Measurements from ENCODE around the gene SUCO. TPM values are rescaled to one million over a fixed set of nuclear protein-coding genes. Genes with fewer than 3 reads are reported as not detected.

Gene SUCO
- total RNA-seq, 2 donors from 2014 or later = 24.6 to 26.7 TPM

GRCh38 chr1:172561252-172561651 is 28.3 kb downstream of the SUCO start:
- Histone ChIP-seq H3K9me3 (no peaks in the 10 kb centered on the region), H3K4me1 (no peaks in the 10 kb centered on the region), H3K9ac (ENCODE audit: low read depth in 2 of 2, low read length in 2 of 2) (no peak overlapping the region), H3K27me3 (no peaks in the 10 kb centered on the region), H3K4me3 (no peak overlapping the region), H3K36me3 (no peaks in the 10 kb centered on the region), H3K27ac (no peak overlapping the region)
- TF ChIP-seq CTCF (IDR thresholded peaks at IDR 0.05) = no peak
- intact Hi-C loops (cut with DNase I) = no loop called here
- DNase-seq = no peak

DNA sequence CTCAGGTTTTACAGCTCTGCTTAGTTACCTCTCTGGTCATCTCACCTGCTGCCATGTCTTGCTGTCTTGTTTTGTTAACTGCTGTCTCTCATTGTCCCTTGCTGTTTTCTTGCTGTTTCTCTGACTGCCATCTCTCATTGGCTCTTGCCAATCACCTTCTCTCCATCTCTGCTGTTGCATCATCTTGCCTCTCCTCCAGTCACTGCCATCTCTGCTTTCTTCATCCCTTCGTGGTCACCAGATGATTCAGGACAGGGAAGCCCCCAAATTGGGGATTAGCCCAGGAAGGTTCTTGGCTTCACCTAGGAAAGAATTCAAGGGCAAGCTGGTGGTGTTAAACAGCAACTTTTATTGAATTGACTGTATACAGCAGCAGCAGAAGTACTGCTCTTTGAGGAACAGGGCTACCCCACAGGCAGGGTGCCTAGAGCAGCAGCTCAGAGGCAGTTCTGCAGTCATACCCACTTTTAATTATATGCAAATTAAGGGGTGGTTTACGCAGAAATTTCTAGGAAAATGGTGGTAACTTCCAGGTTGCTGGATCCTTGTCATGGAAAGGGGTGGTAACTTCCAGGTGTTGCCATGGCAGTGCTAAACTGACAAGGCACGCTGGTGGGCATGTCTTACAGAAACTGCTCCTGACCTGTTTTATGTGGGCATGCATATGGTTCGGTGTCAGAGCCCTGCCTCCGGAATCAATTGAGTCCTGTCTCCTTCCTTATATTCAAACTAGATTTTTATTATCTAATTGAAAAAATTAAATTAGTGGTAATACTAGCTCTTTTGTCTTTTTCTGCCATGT is 33.4 kb downstream of the SUCO start:
- H3K36me3 ChIP-seq = no peaks in the 10 kb centered on the region
- H3K4me1 ChIP-seq = no peaks in the 10 kb centered on the region
- H3K27me3 ChIP-seq = no peaks in the 10 kb centered on the region
- H3K9ac ChIP-seq (ENCODE audit: low read depth in 2 of 2, low read length in 2 of 2) = no peak overlapping the region
- H3K9me3 ChIP-seq = no peaks in the 10 kb centered on the region
- no peak overlapping the region for H3K27ac ChIP-seq
- H3K4me3 ChIP-seq = no peak overlapping the region
- DNase-seq = no peak
- intact Hi-C loops (cut with DNase I) = no loop called here
- no peak for TF ChIP-seq CTCF (IDR thresholded peaks at IDR 0.05)

GRCh38 chr1:172567720-172568119 is 34.8 kb downstream of the SUCO start:
- H3K36me3 ChIP-seq = no peaks in the 10 kb centered on the region
- H3K9me3 ChIP-seq = no peaks in the 10 kb centered on the region
- intact Hi-C loops (cut with DNase I) = no loop called here
- H3K27ac ChIP-seq = no peak overlapping the region
- H3K9ac ChIP-seq (ENCODE audit: low read depth in 2 of 2, low read length in 2 of 2) = no peak overlapping the region
- H3K27me3 ChIP-seq = no peaks in the 10 kb centered on the region
- no peak for TF ChIP-seq CTCF (IDR thresholded peaks at IDR 0.05)
- H3K4me1 ChIP-seq = no peaks in the 10 kb centered on the region
- no peak overlapping the region for H3K4me3 ChIP-seq
- DNase-seq = no peak

GRCh38 chr1:172574080-172574479 is 41.1 kb downstream of the SUCO start:
- intact Hi-C loops (cut with DNase I) = no loop called here
- Histone ChIP-seq H3K27me3 (no peaks in the 10 kb centered on the region), H3K36me3 (no peaks in the 10 kb centered on the region), H3K9me3 (no peaks in the 10 kb centered on the region), H3K4me3 (no peak overlapping the region), H3K27ac (no peak overlapping the region), H3K9ac (ENCODE audit: low read depth in 2 of 2, low read length in 2 of 2) (no peak overlapping the region), H3K4me1 (no peaks in the 10 kb centered on the region)
- no peak for TF ChIP-seq CTCF (IDR thresholded peaks at IDR 0.05)
- no peak for DNase-seq

DNA sequence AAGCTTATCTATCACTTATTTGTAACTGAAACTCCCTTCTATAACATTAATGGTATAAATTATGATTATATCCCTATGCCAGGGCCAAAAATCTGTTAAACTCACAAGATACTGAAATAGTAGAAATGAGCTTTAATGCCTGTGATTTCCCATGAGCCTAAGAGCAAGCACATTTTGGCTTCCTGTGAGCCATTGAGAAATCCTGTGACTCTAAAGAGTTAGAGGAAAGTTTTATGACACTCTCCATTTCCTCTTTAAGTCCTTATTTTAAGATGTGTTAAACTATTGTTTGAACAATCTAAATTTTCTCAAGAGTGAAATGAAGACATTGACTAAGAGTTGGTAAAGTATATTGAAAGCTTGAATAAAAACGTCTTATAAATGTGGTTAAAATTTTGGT is 45.6 kb downstream of the SUCO start:
- Histone ChIP-seq H3K9ac (ENCODE audit: low read depth in 2 of 2, low read length in 2 of 2) (no peak overlapping the region), H3K36me3 (no peaks in the 10 kb centered on the region)
- no peak for TF ChIP-seq CTCF (IDR thresholded peaks at IDR 0.05)

More for the DNA sequence above, 45.6 kb downstream of the SUCO start:
- H3K27ac ChIP-seq = no peak overlapping the region
- no peaks in the 10 kb centered on the region for H3K9me3 ChIP-seq
- intact Hi-C loops (cut with DNase I) = no loop called here
- H3K4me3 ChIP-seq = no peak overlapping the region
- DNase-seq = no peak
- no peaks in the 10 kb centered on the region for H3K4me1 ChIP-seq
- no peaks in the 10 kb centered on the region for H3K27me3 ChIP-seq

Measured in colonic mucosa (tissue), 4 donors.